ENCODE results near the gene MAP3K12.

MAP3K12 gene

GRCh38 chr12:53472056-53472582 lies 27.1 kb downstream of the MAP3K12 start:
- Histone ChIP-seq H3K27ac (ENCODE audit: poor library complexity, severe bottlenecking) (no peak overlapping the region), H3K36me3 (ENCODE audit: low read depth) (peaks cover 98% of the 10 kb centered on the region)

DNA sequence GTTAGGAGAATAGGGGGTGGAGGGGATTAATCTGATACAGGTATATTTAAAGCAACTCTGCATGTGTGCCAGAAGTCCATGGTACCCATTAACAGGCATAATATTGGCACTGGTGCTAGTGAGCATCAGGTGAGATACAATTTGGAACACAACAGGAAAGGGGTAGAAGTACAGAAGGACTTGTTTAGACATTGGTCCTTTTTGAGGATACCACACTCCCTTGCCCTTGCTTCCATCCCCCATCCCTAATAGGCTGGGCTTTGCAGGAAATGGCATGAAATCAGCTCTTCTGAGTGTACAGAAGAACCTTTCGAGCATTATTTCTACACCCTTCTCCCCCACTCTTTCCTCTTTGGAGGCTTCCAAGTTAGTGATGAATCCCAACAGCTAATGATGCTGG lies 31.0 kb downstream of the MAP3K12 start:
- Histone ChIP-seq H3K36me3 (ENCODE audit: low read depth) (peaks cover 97% of the 10 kb centered on the region), H3K4me3 (ENCODE audit: severe bottlenecking) (no peak overlapping the region), H3K27ac (ENCODE audit: poor library complexity, severe bottlenecking) (no peak overlapping the region), H3K9me3 (ENCODE audit: severe bottlenecking) (no peaks in the 10 kb centered on the region), H3K27me3 (ENCODE audit: insufficient read depth, poor library complexity, severe bottlenecking) (no peaks in the 10 kb centered on the region), H3K4me1 (ENCODE audit: insufficient read depth, poor library complexity, severe bottlenecking) (peaks cover 22% of the 10 kb centered on the region)
- no peak for ATAC-seq (ENCODE audit: low read depth)
- TF ChIP-seq, protein P1, sequence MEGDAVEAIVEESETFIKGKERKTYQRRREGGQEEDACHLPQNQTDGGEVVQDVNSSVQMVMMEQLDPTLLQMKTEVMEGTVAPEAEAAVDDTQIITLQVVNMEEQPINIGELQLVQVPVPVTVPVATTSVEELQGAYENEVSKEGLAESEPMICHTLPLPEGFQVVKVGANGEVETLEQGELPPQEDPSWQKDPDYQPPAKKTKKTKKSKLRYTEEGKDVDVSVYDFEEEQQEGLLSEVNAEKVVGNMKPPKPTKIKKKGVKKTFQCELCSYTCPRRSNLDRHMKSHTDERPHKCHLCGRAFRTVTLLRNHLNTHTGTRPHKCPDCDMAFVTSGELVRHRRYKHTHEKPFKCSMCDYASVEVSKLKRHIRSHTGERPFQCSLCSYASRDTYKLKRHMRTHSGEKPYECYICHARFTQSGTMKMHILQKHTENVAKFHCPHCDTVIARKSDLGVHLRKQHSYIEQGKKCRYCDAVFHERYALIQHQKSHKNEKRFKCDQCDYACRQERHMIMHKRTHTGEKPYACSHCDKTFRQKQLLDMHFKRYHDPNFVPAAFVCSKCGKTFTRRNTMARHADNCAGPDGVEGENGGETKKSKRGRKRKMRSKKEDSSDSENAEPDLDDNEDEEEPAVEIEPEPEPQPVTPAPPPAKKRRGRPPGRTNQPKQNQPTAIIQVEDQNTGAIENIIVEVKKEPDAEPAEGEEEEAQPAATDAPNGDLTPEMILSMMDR (IDR thresholded peaks at IDR 0.05; ENCODE audit: poor library complexity, severe bottlenecking) = no peak
- no peak for DNase-seq (ENCODE audit: low spot score)

More at GRCh38 chr12:53472056-53472582, 27.1 kb downstream of the MAP3K12 start:
- ATAC-seq (ENCODE audit: low read depth) (no peak), DNase-seq (ENCODE audit: low spot score) (no peak)
- TF ChIP-seq, protein P1 (IDR thresholded peaks at IDR 0.05; ENCODE audit: poor library complexity, severe bottlenecking) = no peak
- peaks cover 3% of the 10 kb centered on the region for H3K4me1 ChIP-seq (ENCODE audit: insufficient read depth, poor library complexity, severe bottlenecking)
- no peak overlapping the region for H3K4me3 ChIP-seq (ENCODE audit: severe bottlenecking)
- no peaks in the 10 kb centered on the region for H3K9me3 ChIP-seq (ENCODE audit: severe bottlenecking)
- no peaks in the 10 kb centered on the region for H3K27me3 ChIP-seq (ENCODE audit: insufficient read depth, poor library complexity, severe bottlenecking)

DNA sequence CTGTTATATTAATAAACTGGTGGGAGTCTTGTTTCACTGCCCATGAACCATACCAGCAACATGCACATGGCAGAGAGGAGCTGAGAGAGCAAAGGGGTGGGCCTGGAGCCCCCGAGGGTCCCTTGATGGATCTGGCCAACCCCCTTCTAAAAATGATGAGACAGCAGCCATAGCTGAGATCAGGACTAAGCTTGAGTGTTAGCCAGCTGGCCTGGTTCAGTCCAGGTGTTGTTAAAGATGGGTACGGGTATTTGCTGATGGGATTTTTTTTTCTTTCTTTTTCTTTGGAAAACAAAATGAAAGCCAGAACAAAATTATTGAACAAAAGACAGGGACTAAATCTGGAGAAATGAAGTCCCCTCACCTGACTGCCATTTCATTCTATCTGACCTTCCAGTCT lies 31.4 kb downstream of the MAP3K12 start:
- Histone ChIP-seq H3K4me1 (ENCODE audit: insufficient read depth, poor library complexity, severe bottlenecking) (peaks cover 22% of the 10 kb centered on the region), H3K4me3 (ENCODE audit: severe bottlenecking) (no peak overlapping the region), H3K27ac (ENCODE audit: poor library complexity, severe bottlenecking) (no peak overlapping the region), H3K36me3 (ENCODE audit: low read depth) (peaks cover 97% of the 10 kb centered on the region), H3K27me3 (ENCODE audit: insufficient read depth, poor library complexity, severe bottlenecking) (no peaks in the 10 kb centered on the region), H3K9me3 (ENCODE audit: severe bottlenecking) (no peaks in the 10 kb centered on the region)
- no peak for ATAC-seq (ENCODE audit: low read depth)
- no peak for DNase-seq (ENCODE audit: low spot score)
- TF ChIP-seq, protein P1 (IDR thresholded peaks at IDR 0.05; ENCODE audit: poor library complexity, severe bottlenecking) = no peak

DNA sequence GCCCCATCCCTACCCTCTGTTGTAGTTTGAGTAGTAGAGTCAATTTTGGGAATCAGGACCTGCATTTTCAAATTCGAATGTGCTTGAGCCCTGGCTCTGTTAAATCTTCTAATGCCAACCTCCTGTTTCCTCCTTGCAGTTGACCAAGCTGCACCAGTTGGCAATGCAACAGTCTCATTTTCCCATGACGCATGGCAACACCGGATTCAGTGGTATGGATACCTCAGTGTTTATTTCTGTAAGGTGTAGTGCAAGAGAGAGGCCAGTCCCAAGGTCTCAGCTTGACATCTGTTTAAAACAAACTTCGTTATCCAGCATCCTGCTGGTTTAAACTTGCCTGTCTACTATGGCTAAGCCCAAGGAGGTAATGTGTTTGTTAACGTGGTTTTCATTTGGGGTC lies 32.2 kb downstream of the MAP3K12 start:
- Histone ChIP-seq H3K36me3 (ENCODE audit: low read depth) (peaks cover 97% of the 10 kb centered on the region), H3K9me3 (ENCODE audit: severe bottlenecking) (no peaks in the 10 kb centered on the region), H3K4me3 (ENCODE audit: severe bottlenecking) (no peak overlapping the region), H3K27me3 (ENCODE audit: insufficient read depth, poor library complexity, severe bottlenecking) (no peaks in the 10 kb centered on the region), H3K27ac (ENCODE audit: poor library complexity, severe bottlenecking) (no peak overlapping the region), H3K4me1 (ENCODE audit: insufficient read depth, poor library complexity, severe bottlenecking) (peaks cover 22% of the 10 kb centered on the region)
- TF ChIP-seq, protein P1 (IDR thresholded peaks at IDR 0.05; ENCODE audit: poor library complexity, severe bottlenecking) = no peak
- ATAC-seq (ENCODE audit: low read depth) = no peak
- no peak for DNase-seq (ENCODE audit: low spot score)

DNA sequence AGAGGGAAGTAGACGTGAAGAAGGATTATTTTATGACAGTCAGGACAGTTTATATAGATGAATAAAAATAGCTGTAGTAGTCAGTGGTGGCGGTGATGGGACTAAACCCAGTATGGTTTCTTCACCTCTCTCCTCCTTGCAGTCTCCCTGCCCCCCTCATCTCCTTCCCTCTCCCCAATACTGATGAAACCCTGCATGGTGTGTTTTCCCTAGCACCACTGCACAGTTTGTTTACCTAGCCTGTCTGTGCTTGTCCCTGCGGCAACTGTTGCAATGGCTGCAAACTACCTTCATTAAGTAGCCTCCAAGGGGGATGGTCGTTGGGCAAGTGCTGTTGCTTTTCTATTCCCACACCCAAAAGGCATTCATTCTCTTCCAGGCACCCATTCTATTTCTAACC lies 32.6 kb downstream of the MAP3K12 start:
- H3K4me1 ChIP-seq (ENCODE audit: insufficient read depth, poor library complexity, severe bottlenecking) = peaks cover 22% of the 10 kb centered on the region
- no peak overlapping the region for H3K27ac ChIP-seq (ENCODE audit: poor library complexity, severe bottlenecking)
- H3K27me3 ChIP-seq (ENCODE audit: insufficient read depth, poor library complexity, severe bottlenecking) = no peaks in the 10 kb centered on the region
- DNase-seq (ENCODE audit: low spot score) (no peak), ATAC-seq (ENCODE audit: low read depth) (peak; percentile 65)
- H3K36me3 ChIP-seq (ENCODE audit: low read depth) = peaks cover 97% of the 10 kb centered on the region
- H3K4me3 ChIP-seq (ENCODE audit: severe bottlenecking) = no peak overlapping the region
- TF ChIP-seq, protein P1 (IDR thresholded peaks at IDR 0.05; ENCODE audit: poor library complexity, severe bottlenecking) = no peak
- H3K9me3 ChIP-seq (ENCODE audit: severe bottlenecking) = no peaks in the 10 kb centered on the region

Measured in RWPE2 (cell line).